Activated CD8-positive, alpha-beta memory T cell treated with anti-CD3 and anti-CD28 coated beads, Interleukin-2, amount 50 U/mL, for 24 hours (primary cell): ENCODE measurements around the gene MAGEA9B.
"Not testable (repeated sequence)": the region's sequence is repeated elsewhere in the genome, so short reads cannot be mapped to it uniquely, and the experiment has no call there.

Source experiments
- DNase-seq: peaks from one replicate; pipeline ENCODE4 v3.0.0-alpha.2; 2020; ENCODE audit errors: extremely low read depth

Gene MAGEA9B

GRCh38 chrX:149534926-149535602, 52.2 kb downstream of the MAGEA9B start:
- not testable (repeated sequence) for DNase-seq

- not testable (repeated sequence) for DNase-seq
Measured at GRCh38 chrX:149533999-149534398, 53.3 kb downstream of the MAGEA9B start.

- not testable (repeated sequence) for DNase-seq
Measured at GRCh38 chrX:149532868-149533267, 54.4 kb downstream of the MAGEA9B start.
